HepG2 (cell line): Measurements from ENCODE around the gene TREH. TPM values are rescaled to one million over a fixed set of nuclear protein-coding genes. Genes with fewer than 3 reads are reported as not detected.

Source experiments
- ATF7 ChIP-seq, 2 experiments: fragments of 450-650 bp in 1 of 2; sonication (generic) in 1 of 2; formaldehyde crosslinking in 1 of 2; IDR thresholded peaks; 2 replicates each; pipeline versions ENCODE4 v1.4.0 to v1.6.1; 2016 to 2020; ENCODE audit warnings: antibody characterized with exemption in 1 of 2, mild to moderate bottlenecking in 1 of 2, missing genetic modification reagents in 1 of 2
- DMAP1 ChIP-seq: IDR thresholded peaks from 2 replicates; pipeline ENCODE4 v1.6.1; 2016
- FOSL2 ChIP-seq: sonication (generic); formaldehyde crosslinking; IDR thresholded peaks from 2 replicates; pipeline ENCODE4 v1.4.0; 2020; ENCODE audit warnings: missing genetic modification reagents
- FOXO1 ChIP-seq: sonication (generic); formaldehyde crosslinking; IDR thresholded peaks from 2 replicates; pipeline ENCODE4 v1.4.0; 2020; ENCODE audit warnings: missing genetic modification reagents
- GTF3A ChIP-seq: sonication (generic); formaldehyde crosslinking; conservative IDR thresholded peaks from 2 replicates; pipeline ENCODE4 v1.4.0; 2020; ENCODE audit warnings: mild to moderate bottlenecking, missing genetic modification reagents
- IRX3 ChIP-seq: sonication (generic); formaldehyde crosslinking; IDR thresholded peaks from 2 replicates; pipeline ENCODE4 v1.8.1; 2023; ENCODE audit warnings: mild to moderate bottlenecking, low read depth, missing genetic modification reagents, borderline replicate concordance
- KLF16 ChIP-seq, 2 experiments: sonication (generic) in 1 of 2; formaldehyde crosslinking in 1 of 2; IDR thresholded peaks; 2 replicates each; pipeline versions ENCODE4 v1.6.1 to v1.8.0; 2016 to 2023; ENCODE audit warnings: missing genetic modification reagents in 2 of 2, missing compliant biosample characterization in 1 of 2
- MEIS2 ChIP-seq: sonication (generic); formaldehyde crosslinking; IDR thresholded peaks from 2 replicates; pipeline ENCODE4 v1.9.0; 2021; ENCODE audit warnings: mild to moderate bottlenecking, missing genetic modification reagents
- YEATS2 ChIP-seq: sonication (generic); formaldehyde crosslinking; IDR thresholded peaks from 2 replicates; pipeline ENCODE4 v1.4.0; 2020; ENCODE audit warnings: missing genetic modification reagents, borderline replicate concordance
- ZBTB21 ChIP-seq: sonication (generic); formaldehyde crosslinking; IDR thresholded peaks from 2 replicates; pipeline ENCODE4 v1.4.0; 2020; ENCODE audit warnings: missing genetic modification reagents
- ZNF350 ChIP-seq: sonication (generic); formaldehyde crosslinking; IDR thresholded peaks from 2 replicates; pipeline ENCODE4 v1.4.0; 2020; ENCODE audit warnings: mild to moderate bottlenecking, low read depth, missing genetic modification reagents, borderline replicate concordance
- ZNF530 ChIP-seq: sonication (generic); formaldehyde crosslinking; IDR thresholded peaks from 2 replicates; pipeline ENCODE4 v1.5.0; 2020; ENCODE audit warnings: low read depth, mild to moderate bottlenecking, missing genetic modification reagents
- ZNF557 ChIP-seq: sonication (generic); formaldehyde crosslinking; IDR thresholded peaks from 2 replicates; pipeline ENCODE4 v1.4.0; 2020; ENCODE audit warnings: missing genetic modification reagents
- ZNF577 ChIP-seq: sonication (generic); formaldehyde crosslinking; IDR thresholded peaks from 2 replicates; pipeline ENCODE4 v1.4.0; 2020; ENCODE audit warnings: mild to moderate bottlenecking, low read depth, missing genetic modification reagents, borderline replicate concordance
- polyA plus RNA-seq, 8 experiments: library from polyadenylated mRNA; depleted of rRNA in 3 of 8; stranded (reverse) in 7 of 8; unstranded in 1 of 8; fragments of >200 nt; fragmentation: Illumina TruSeq in 4 of 8; extraction: Trizol in 4 of 8; gene quantifications; 2 replicates each; pipeline versions ENCODE4 v1.2.1 to v1.2.3, GENCODE V29; 2011 to 2016; ENCODE audit warnings: low read depth in 4 of 8, missing spikeins in 1 of 8, mixed read lengths in 1 of 8; ENCODE audit not compliant: insufficient read depth in 1 of 8
- total RNA-seq, 5 experiments: library from RNA; depleted of rRNA; stranded (reverse); fragments of >200 nt; fragmentation: Illumina TruSeq; extraction: Trizol; gene quantifications; 2 replicates each; pipeline ENCODE4 v1.2.3, GENCODE V29; 2016; ENCODE audit warnings: low read depth in 1 of 5
- TF ChIP-seq, protein P1 (sequence below): sonication (generic); formaldehyde crosslinking; IDR thresholded peaks from 2 replicates; pipeline ENCODE4 v1.5.1; 2020; ENCODE audit warnings: missing genetic modification reagents, mild to moderate bottlenecking, borderline replicate concordance
- TF ChIP-seq, protein P2 (sequence below): IDR thresholded peaks from 2 replicates; pipeline ENCODE4 v1.6.1; 2016; ENCODE audit warnings: missing biosample characterization, missing genetic modification reagents, low read depth
- TF ChIP-seq, protein P3 (sequence below), 2 experiments: sonication (generic) in 1 of 2; formaldehyde crosslinking in 1 of 2; IDR thresholded peaks; 2 replicates each; pipeline versions ENCODE4 v1.6.1 to v1.9.0; 2014 to 2022; ENCODE audit warnings: antibody characterized with exemption in 1 of 2, borderline replicate concordance in 1 of 2, inconsistent platforms in 1 of 2, low read depth in 1 of 2, missing genetic modification reagents in 1 of 2
- TF ChIP-seq, protein P4 (sequence below): sonication (generic); formaldehyde crosslinking; IDR thresholded peaks from 2 replicates; pipeline ENCODE4 v1.4.0; 2020; ENCODE audit warnings: mild to moderate bottlenecking, missing genetic modification reagents

The TREH gene
- total and polyA plus RNA-seq, 2 of the 13 experiments (the other 11 are each of a cell fraction or from before 2014, with no cell fraction given), result 0.53 to 0.86 TPM

DNA sequence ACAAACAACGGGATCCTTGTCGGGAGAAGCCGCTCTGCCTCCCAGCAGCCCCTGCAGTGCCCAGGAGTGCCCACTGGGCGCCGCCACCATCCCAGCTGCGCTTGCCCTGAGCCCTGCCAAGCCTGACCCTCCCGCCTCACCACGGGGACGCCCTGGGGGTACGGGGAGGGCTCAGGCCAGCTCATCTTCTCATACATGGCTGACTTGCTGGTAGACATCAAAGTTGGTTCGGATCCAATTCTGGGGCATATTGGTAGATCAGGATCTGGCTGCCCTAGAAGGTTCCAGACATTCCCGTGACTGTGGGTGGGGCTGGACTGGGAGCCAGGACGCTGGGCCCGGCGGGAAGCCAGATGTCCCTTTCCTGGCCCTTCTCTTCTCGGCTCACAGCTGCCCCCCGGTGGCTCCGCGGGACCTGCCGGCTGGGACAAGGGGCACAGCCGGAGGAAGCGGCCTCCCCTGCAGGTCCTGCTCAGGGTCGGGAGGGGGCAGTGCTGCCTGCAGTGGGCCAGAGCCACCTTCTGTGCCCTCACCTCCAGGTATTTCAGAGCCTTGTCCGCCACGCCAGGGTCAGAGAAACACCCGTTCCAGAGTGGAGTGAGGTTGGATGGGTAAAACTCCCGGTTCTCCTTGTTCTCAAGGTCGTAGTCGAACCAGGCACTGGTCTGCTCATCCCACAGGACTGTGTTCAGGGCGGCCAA is 10.6 kb upstream of the TREH start (continued):
- TF ChIP-seq, protein P1, sequence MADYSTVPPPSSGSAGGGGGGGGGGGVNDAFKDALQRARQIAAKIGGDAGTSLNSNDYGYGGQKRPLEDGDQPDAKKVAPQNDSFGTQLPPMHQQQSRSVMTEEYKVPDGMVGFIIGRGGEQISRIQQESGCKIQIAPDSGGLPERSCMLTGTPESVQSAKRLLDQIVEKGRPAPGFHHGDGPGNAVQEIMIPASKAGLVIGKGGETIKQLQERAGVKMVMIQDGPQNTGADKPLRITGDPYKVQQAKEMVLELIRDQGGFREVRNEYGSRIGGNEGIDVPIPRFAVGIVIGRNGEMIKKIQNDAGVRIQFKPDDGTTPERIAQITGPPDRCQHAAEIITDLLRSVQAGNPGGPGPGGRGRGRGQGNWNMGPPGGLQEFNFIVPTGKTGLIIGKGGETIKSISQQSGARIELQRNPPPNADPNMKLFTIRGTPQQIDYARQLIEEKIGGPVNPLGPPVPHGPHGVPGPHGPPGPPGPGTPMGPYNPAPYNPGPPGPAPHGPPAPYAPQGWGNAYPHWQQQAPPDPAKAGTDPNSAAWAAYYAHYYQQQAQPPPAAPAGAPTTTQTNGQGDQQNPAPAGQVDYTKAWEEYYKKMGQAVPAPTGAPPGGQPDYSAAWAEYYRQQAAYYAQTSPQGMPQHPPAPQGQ (CRISPR knock-in tag), result no peak
- TF ChIP-seq, protein P2, sequence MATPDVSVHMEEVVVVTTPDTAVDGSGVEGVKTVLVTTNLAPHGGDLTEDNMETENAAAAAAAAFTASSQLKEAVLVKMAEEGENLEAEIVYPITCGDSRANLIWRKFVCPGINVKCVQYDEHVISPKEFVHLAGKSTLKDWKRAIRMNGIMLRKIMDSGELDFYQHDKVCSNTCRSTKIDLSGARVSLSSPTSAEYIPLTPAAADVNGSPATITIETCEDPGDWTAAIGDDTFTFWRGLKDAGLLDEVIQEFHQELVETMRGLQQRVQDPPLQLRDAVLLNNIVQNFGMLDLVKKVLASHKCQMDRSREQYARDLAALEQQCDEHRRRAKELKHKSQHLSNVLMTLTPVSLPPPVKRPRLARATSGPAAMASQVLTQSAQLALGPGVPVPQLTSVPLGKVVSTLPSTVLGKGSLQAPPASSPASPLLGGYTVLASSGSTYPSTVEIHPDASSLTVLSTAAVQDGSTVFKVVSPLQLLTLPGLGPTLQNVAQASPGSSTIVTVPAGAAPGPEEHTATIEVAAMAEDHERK (CRISPR knock-in tag), result no peak
- TF ChIP-seq, protein P3, sequence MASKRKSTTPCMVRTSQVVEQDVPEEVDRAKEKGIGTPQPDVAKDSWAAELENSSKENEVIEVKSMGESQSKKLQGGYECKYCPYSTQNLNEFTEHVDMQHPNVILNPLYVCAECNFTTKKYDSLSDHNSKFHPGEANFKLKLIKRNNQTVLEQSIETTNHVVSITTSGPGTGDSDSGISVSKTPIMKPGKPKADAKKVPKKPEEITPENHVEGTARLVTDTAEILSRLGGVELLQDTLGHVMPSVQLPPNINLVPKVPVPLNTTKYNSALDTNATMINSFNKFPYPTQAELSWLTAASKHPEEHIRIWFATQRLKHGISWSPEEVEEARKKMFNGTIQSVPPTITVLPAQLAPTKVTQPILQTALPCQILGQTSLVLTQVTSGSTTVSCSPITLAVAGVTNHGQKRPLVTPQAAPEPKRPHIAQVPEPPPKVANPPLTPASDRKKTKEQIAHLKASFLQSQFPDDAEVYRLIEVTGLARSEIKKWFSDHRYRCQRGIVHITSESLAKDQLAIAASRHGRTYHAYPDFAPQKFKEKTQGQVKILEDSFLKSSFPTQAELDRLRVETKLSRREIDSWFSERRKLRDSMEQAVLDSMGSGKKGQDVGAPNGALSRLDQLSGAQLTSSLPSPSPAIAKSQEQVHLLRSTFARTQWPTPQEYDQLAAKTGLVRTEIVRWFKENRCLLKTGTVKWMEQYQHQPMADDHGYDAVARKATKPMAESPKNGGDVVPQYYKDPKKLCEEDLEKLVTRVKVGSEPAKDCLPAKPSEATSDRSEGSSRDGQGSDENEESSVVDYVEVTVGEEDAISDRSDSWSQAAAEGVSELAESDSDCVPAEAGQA (IDR thresholded peaks at IDR 0.05; ENCODE audit: low read depth), result no peak
- TF ChIP-seq, protein P3 (CRISPR knock-in tag; IDR thresholded peaks at IDR 0.05; ENCODE audit: borderline replicate concordance), result no peak
- TF ChIP-seq DMAP1 (CRISPR knock-in tag) (peak; percentile 88), ZBTB21 (CRISPR knock-in tag) (no peak), ZNF530 (CRISPR knock-in tag) (no peak), ATF7 (IDR thresholded peaks at IDR 0.05) (no peak), ATF7 (CRISPR knock-in tag; IDR thresholded peaks at IDR 0.05) (no peak), KLF16 (CRISPR knock-in tag; IDR thresholded peaks at IDR 0.05) (0 out of 4 replicates have a peak, but pooled peaks of 1 of the 2 experiments have one; percentile 40), GTF3A (CRISPR knock-in tag) (no peak), YEATS2 (CRISPR knock-in tag) (peak; percentile 53; the same call in 1 of the 2 replicates), IRX3 (CRISPR knock-in tag) (no peak), FOSL2 (CRISPR knock-in tag) (no peak; the same call in 1 of the 2 replicates), MEIS2 (CRISPR knock-in tag) (peak; percentile 72; the same call in 1 of the 2 replicates), ZNF557 (no peak), FOXO1 (CRISPR knock-in tag) (no peak), ZNF577 (CRISPR knock-in tag) (no peak), ZNF350 (CRISPR knock-in tag) (peak; percentile 90)
- TF ChIP-seq, protein P4, sequence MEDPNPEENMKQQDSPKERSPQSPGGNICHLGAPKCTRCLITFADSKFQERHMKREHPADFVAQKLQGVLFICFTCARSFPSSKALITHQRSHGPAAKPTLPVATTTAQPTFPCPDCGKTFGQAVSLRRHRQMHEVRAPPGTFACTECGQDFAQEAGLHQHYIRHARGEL (CRISPR knock-in tag), result no peak
